ENCODE results near the gene STRBP. TPM values are rescaled to one million over a fixed set of nuclear protein-coding genes. Genes with fewer than 3 reads are reported as not detected.

Gene STRBP
- total and polyA plus RNA-seq, 2 of the 8 experiments (the other 6 are each of a cell fraction or from before 2014, with no cell fraction given) = 29.7 to 105 TPM

DNA sequence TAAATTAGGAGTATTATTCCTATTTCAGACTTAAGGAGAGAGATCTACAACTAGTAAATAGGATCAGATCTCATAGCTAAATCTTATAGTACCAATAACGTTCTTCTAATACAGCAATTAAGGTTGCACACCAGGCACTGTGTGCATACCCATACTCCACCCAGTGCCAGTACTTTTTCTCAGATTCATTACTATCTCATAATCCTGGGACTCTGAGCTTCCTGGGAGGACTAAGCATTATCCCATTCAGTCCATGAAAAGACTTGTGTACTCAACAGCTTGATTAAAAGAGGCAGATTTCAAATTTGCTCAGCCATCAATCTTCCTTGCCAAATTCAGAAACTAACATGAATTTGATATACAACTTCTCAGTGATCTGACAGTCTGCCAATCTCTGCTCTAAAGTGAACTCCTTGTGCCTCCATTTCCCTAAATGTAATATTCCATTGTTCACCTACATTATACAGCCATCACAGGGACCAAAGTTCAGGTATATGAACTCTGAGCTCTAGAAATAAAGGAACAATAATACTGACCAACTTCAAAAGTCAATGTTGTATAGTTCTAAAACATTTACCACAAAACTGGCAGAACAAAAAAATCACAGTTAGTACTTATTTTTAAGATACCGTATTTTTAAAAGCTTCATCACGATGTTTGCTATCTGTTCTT is 7.2 kb downstream of the STRBP start:
- Histone ChIP-seq H3K9ac (replicated peaks in 1 of 4; ENCODE audit: extremely low read depth in 1 of 4, low read depth in 3 of 4, low read length in 3 of 4) (no peak overlapping the region), H3K18ac (ENCODE audit: extremely low read depth, low read length) (no peak overlapping the region), H2BK20ac (ENCODE audit: low read length) (no peak overlapping the region), H3K79me2 (ENCODE audit: control insufficient read depth in 1 of 2, insufficient read depth in 2 of 2, low read length in 2 of 2) (peaks cover 17 to 95% of the 10 kb centered on the region in 2 experiments), H3K23ac (ENCODE audit: insufficient read length) (no peak overlapping the region), H2BK15ac (ENCODE audit: low read length) (no peak overlapping the region), H3K9me3 (ENCODE audit: insufficient read depth in 2 of 2, low read depth in 1 of 2, low read length in 1 of 2) (no peaks in the 10 kb centered on the region), H3K27me3 (replicated peaks in 1 of 4; ENCODE audit: control insufficient read depth in 3 of 4, extremely low read depth in 1 of 4, insufficient read depth in 3 of 4, low read length in 3 of 4) (no peaks in the 10 kb centered on the region), H4K20me1 (replicated peaks in 1 of 2; ENCODE audit: control insufficient read depth in 1 of 2, insufficient read depth in 2 of 2, low read length in 2 of 2) (peaks cover 10 to 16% of the 10 kb centered on the region in 2 experiments), H3K4ac (replicated peaks; ENCODE audit: insufficient read length, low read depth, low read length) (no peak overlapping the region), H3K4me1 (replicated peaks in 1 of 4; ENCODE audit: control insufficient read depth in 3 of 4, insufficient read depth in 4 of 4, low read length in 3 of 4) (peaks cover 0 to 7% (median 2%) of the 10 kb centered on the region in 4 experiments; a peak in 4 of 7 replicates), H3K27ac (ENCODE audit: low read depth, low read length) (no peak overlapping the region), H3K4me3 (ENCODE audit: extremely low read depth in 1 of 4, insufficient read depth in 2 of 4, low read depth in 3 of 4, low read length in 4 of 4) (no peak overlapping the region), H4K8ac (ENCODE audit: extremely low read depth, insufficient read depth, low read length) (no peak overlapping the region), H2AFZ (ENCODE audit: low read length) (no peak overlapping the region), H2BK12ac (ENCODE audit: low read depth, low read length) (no peak overlapping the region), H3K36me3 (ENCODE audit: control insufficient read depth in 2 of 4, insufficient read depth in 4 of 4, low read length in 3 of 4) (no peaks in the 10 kb centered on the region), H2BK5ac (ENCODE audit: low read depth, low read length) (no peak overlapping the region), H2BK120ac (replicated peaks; ENCODE audit: low read depth, low read length) (no peak overlapping the region), H3K4me2 (ENCODE audit: insufficient read depth in 1 of 2, low read depth in 2 of 2, low read length in 2 of 2) (no peak overlapping the region), H3K79me1 (ENCODE audit: low read depth, low read length) (peaks cover 7% of the 10 kb centered on the region), H4K5ac (ENCODE audit: insufficient read length, low read depth, low read length) (no peak overlapping the region), H4K91ac (replicated peaks; ENCODE audit: insufficient read length, low read length) (no peak overlapping the region), H3K23me2 (ENCODE audit: low read depth, low read length) (no peaks in the 10 kb centered on the region; the same call in 1 of the 2 replicates), H3K14ac (ENCODE audit: insufficient read length) (no peak overlapping the region), H3K56ac (replicated peaks; ENCODE audit: insufficient read length, low read depth, low read length) (no peak overlapping the region), H2AK5ac (ENCODE audit: low read depth, low read length) (no peak overlapping the region)
- CTCF ChIA-PET (ENCODE audit: partially characterized antibody) = interaction anchor here (0.6 to 2.8 kb wide), 7 partner anchors 11 to 125 kb away, joined by 3 to 7 read pairs (median 3); no protein-coding TSS in a partner anchor
- FAIRE-seq (no peak), DNase-seq (ENCODE audit: low read depth in 1 of 2, low spot score in 2 of 2) (no peak)
- WGBS, 2 experiments (ENCODE audit: extremely low coverage in 1 of 2, insufficient coverage in 1 of 2, insufficient read length in 1 of 2, insufficient replicate concordance in 2 of 2, low coverage in 1 of 2, low lambda C conversion rate in 2 of 2, missing lambda C conversion rate in 1 of 2) = 87% methylated on average over 3 of the region's 3 CpGs; no CpG with 5 or more reads in 1 of the 2 experiments
- POLR2A ChIA-PET (ENCODE audit: partially characterized antibody) = interaction anchor here (0.6 to 1.3 kb wide), 2 partner anchors 9 to 80 kb away, joined by 3 read pairs; no protein-coding TSS in a partner anchor
- TF ChIP-seq RXRA (IDR thresholded peaks at IDR 0.05; ENCODE audit: insufficient read depth, low read depth, low read length) = no peak
- no peak for TF ChIP-seq CHD1 (IDR thresholded peaks at IDR 0.05; ENCODE audit: low read depth, low read length)
- no peak for TF ChIP-seq SP2 (IDR thresholded peaks at IDR 0.05; ENCODE audit: low read length)
- TF ChIP-seq SIX5 (IDR thresholded peaks at IDR 0.05; ENCODE audit: low read depth, low read length) = no peak
- no peak for TF ChIP-seq EGR1 (IDR thresholded peaks at IDR 0.05; ENCODE audit: borderline replicate concordance, low read depth, low read length)
- no peak for TF ChIP-seq RBBP5 (IDR thresholded peaks at IDR 0.05; ENCODE audit: borderline replicate concordance, low read depth, low read length)
- no peak for TF ChIP-seq GTF2F1 (IDR thresholded peaks at IDR 0.05; ENCODE audit: borderline replicate concordance, low read depth, low read length)
- no peak for TF ChIP-seq CREB1 (IDR thresholded peaks at IDR 0.05)
- TF ChIP-seq, protein P1, sequence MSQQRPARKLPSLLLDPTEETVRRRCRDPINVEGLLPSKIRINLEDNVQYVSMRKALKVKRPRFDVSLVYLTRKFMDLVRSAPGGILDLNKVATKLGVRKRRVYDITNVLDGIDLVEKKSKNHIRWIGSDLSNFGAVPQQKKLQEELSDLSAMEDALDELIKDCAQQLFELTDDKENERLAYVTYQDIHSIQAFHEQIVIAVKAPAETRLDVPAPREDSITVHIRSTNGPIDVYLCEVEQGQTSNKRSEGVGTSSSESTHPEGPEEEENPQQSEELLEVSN (IDR thresholded peaks at IDR 0.05) = no peak
- TF ChIP-seq CBX5 (IDR thresholded peaks at IDR 0.05; ENCODE audit: low read depth, low read length) = no peak

Measured in H1 (cell line).